ENCODE results near the gene CUEDC2.

Gene CUEDC2

GRCh38 chr10:102408131-102408727 is 24.1 kb downstream of the CUEDC2 start:
- H3K4me3 ChIP-seq (ENCODE audit: low read length) = peak overlapping the region; percentile 46
- DNase-seq (ENCODE audit: low read depth) = no peak
- no peak for TF ChIP-seq CTCF (conservative IDR thresholded peaks at IDR 0.05; ENCODE audit: low read depth, low read length)

- H3K4me3 ChIP-seq (ENCODE audit: low read length) = no peak overlapping the region
- no peak for TF ChIP-seq CTCF (conservative IDR thresholded peaks at IDR 0.05; ENCODE audit: low read depth, low read length)
- DNase-seq (ENCODE audit: low read depth) = no peak
Measured at GRCh38 chr10:102407425-102408130, 24.8 kb downstream of the CUEDC2 start.

GRCh38 chr10:102406815-102407214 is 25.6 kb downstream of the CUEDC2 start:
- TF ChIP-seq CTCF (conservative IDR thresholded peaks at IDR 0.05; ENCODE audit: low read depth, low read length) = no peak
- DNase-seq (ENCODE audit: low read depth) = no peak

GRCh38 chr10:102405632-102406031 is 26.7 kb downstream of the CUEDC2 start:
- no peak for DNase-seq (ENCODE audit: low read depth)
- no peak overlapping the region for H3K4me3 ChIP-seq (ENCODE audit: low read length)
- TF ChIP-seq CTCF (conservative IDR thresholded peaks at IDR 0.05; ENCODE audit: low read depth, low read length) = no peak

More at GRCh38 chr10:102406815-102407214, 25.6 kb downstream of the CUEDC2 start:
- no peak overlapping the region for H3K4me3 ChIP-seq (ENCODE audit: low read length)

- no peak for DNase-seq (ENCODE audit: low read depth)
- TF ChIP-seq CTCF (conservative IDR thresholded peaks at IDR 0.05; ENCODE audit: low read depth, low read length) = no peak
- H3K4me3 ChIP-seq (ENCODE audit: low read length) = no peak overlapping the region
Measured at GRCh38 chr10:102405108-102405571, 27.2 kb downstream of the CUEDC2 start.

GRCh38 chr10:102404361-102405107 is 27.8 kb downstream of the CUEDC2 start:
- DNase-seq (ENCODE audit: low read depth) = no peak
- H3K4me3 ChIP-seq (ENCODE audit: low read length) = no peak overlapping the region
- TF ChIP-seq CTCF (conservative IDR thresholded peaks at IDR 0.05; ENCODE audit: low read depth, low read length) = no peak

Measured in retinal pigment epithelial cell (primary cell).